Fibroblast of skin of back (primary cell): ENCODE data around the gene C12orf43.
A peak's percentile ranks its signal among the peaks of the same experiment; 100 is the strongest.

Experiments used
- DNase-seq: peaks from one replicate; pipeline ENCODE4 v3.0.0-alpha.2; 2013

C12orf43 gene

GRCh38 chr12:121030576-121031212 lies 14.4 kb upstream of the C12orf43 start:
- DNase-seq = no peak

- no peak for DNase-seq
Measured at GRCh38 chr12:121026274-121027045, 10.2 kb upstream of the C12orf43 start.

- no peak for DNase-seq
Measured at GRCh38 chr12:121025442-121026226, 9.3 kb upstream of the C12orf43 start.

GRCh38 chr12:121023799-121024198 lies 7.5 kb upstream of the C12orf43 start:
- no peak for DNase-seq

GRCh38 chr12:121022713-121023112 lies 6.4 kb upstream of the C12orf43 start:
- DNase-seq = no peak

- no peak for DNase-seq
Measured at GRCh38 chr12:121021754-121022153, 5.5 kb upstream of the C12orf43 start.

- no peak for DNase-seq
Measured at GRCh38 chr12:121018860-121019617, 2.8 kb upstream of the C12orf43 start.

- no peak for DNase-seq
Measured at GRCh38 chr12:121017966-121018491, 1.7 kb upstream of the C12orf43 start.

GRCh38 chr12:121013715-121014114 lies 2.6 kb downstream of the C12orf43 start:
- DNase-seq = no peak

- DNase-seq = no peak
Measured at GRCh38 chr12:121011820-121012219, 4.5 kb downstream of the C12orf43 start.

- DNase-seq = no peak
Measured at GRCh38 chr12:121010860-121011259, 5.4 kb downstream of the C12orf43 start.

- DNase-seq = peak; percentile 41
Measured at GRCh38 chr12:121009741-121010140, 6.5 kb downstream of the C12orf43 start.

- DNase-seq = no peak
Measured at GRCh38 chr12:121008347-121009098, 7.8 kb downstream of the C12orf43 start.

- peak; percentile 29 for DNase-seq
Measured at GRCh38 chr12:121005346-121005815, 10.9 kb downstream of the C12orf43 start.

- DNase-seq = no peak
Measured at GRCh38 chr12:121004253-121004815, 12.0 kb downstream of the C12orf43 start.

GRCh38 chr12:121003650-121004049 lies 12.6 kb downstream of the C12orf43 start:
- no peak for DNase-seq

GRCh38 chr12:121001841-121002483 lies 14.3 kb downstream of the C12orf43 start:
- no peak for DNase-seq

- no peak for DNase-seq
Measured at GRCh38 chr12:121001060-121001459, 15.2 kb downstream of the C12orf43 start.

- no peak for DNase-seq
Measured at GRCh38 chr12:121000530-121000929, 15.8 kb downstream of the C12orf43 start.
